GM10266 (cell line): ENCODE data around the gene TNFRSF11A.

Experiments used
- DNase-seq: peaks from one replicate; pipeline ENCODE4 v3.0.0; 2012; ENCODE audit errors: extremely low spot score
- CTCF ChIP-seq: IDR thresholded peaks from 2 replicates; pipeline ENCODE4 v1.5.1; 2012; ENCODE audit warnings: mild to moderate bottlenecking, low read depth; ENCODE audit not compliant: control insufficient read depth, insufficient read depth; ENCODE audit errors: missing control alignments

The TNFRSF11A gene

GRCh38 chr18:62331581-62332356, 6.7 kb downstream of the TNFRSF11A start:
- TF ChIP-seq CTCF: no peak
- DNase-seq: no peak

- no peak for DNase-seq
- no peak for TF ChIP-seq CTCF
These were observed 7.3 kb downstream of the TNFRSF11A start for GRCh38 chr18:62332431-62332830.

GRCh38 chr18:62332964-62333695, 8.0 kb downstream of the TNFRSF11A start:
- no peak for TF ChIP-seq CTCF
- DNase-seq: no peak

- DNase-seq: no peak
- no peak for TF ChIP-seq CTCF
These were observed 9.0 kb downstream of the TNFRSF11A start for GRCh38 chr18:62334120-62334519.

GRCh38 chr18:62335494-62335893, 10.4 kb downstream of the TNFRSF11A start:
- DNase-seq: no peak
- TF ChIP-seq CTCF: no peak

GRCh38 chr18:62336618-62337017, 11.5 kb downstream of the TNFRSF11A start:
- DNase-seq: no peak

More at GRCh38 chr18:62336618-62337017, 11.5 kb downstream of the TNFRSF11A start:
- TF ChIP-seq CTCF: no peak
